ENCODE results near the gene ABHD2. TPM values are rescaled to one million over a fixed set of nuclear protein-coding genes. Genes with fewer than 3 reads are reported as not detected.
"Not testable (repeated sequence)": the region's sequence is repeated elsewhere in the genome, so short reads cannot be mapped to it uniquely, and the experiment has no call there.

ABHD2 gene, protein sequence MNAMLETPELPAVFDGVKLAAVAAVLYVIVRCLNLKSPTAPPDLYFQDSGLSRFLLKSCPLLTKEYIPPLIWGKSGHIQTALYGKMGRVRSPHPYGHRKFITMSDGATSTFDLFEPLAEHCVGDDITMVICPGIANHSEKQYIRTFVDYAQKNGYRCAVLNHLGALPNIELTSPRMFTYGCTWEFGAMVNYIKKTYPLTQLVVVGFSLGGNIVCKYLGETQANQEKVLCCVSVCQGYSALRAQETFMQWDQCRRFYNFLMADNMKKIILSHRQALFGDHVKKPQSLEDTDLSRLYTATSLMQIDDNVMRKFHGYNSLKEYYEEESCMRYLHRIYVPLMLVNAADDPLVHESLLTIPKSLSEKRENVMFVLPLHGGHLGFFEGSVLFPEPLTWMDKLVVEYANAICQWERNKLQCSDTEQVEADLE
- total RNA-seq, result 68.2 TPM
- long read RNA-seq, full-length matches to known transcripts, result 17 of 38 reads
- long read RNA-seq, partial matches to known transcripts, result 0 of 38 reads
- long read RNA-seq, other reads (novel, unspliced or antisense), result 21 of 38 reads

GRCh38 chr15:89087830-89088604 lies at the start of gene ABHD2:
Gene ABHD2 (plus strand): TSS chr15:89088456. CDS start chr15:89116328, 27,872 bp downstream.
- Histone ChIP-seq H3K36me3 (no peaks in the 10 kb centered on the region), H3K4me1 (peaks cover 62% of the 10 kb centered on the region), H3K27me3 (ENCODE audit: low read depth) (no peaks in the 10 kb centered on the region), H3K9me3 (replicated peaks) (no peaks in the 10 kb centered on the region), H3K4me3 (peak within 1 kb of the TSS; percentile 94), H3K27ac (replicated peaks) (peak within 1 kb of the TSS; percentile 95)
- TF ChIP-seq CTCF (IDR thresholded peaks at IDR 0.05; ENCODE audit: borderline replicate concordance), result no peak
- peak; percentile 99 for DNase-seq
- intact Hi-C loops (cut with micrococcal nuclease), result no loop called here

DNA sequence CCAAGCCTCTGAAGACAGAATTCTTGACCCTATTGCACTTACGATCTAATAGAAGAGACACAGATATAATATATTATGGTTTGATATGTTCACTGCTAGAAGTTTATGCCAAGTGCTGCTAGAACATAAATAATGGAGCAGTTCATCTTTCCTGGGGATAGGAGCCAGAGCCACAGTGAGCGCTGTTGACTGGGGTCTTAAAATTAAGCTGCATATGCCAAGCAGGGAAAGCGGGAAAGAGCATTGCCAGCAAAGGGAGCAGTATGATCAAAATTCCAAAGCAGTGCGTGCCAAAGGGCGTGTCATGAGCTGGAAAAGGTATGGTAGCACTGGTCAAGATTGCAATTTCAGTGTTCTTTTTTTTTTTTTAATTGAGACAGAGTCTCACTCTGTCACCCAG lies 49.1 kb upstream of the ABHD2 start:
- H3K4me3 ChIP-seq, result no peak overlapping the region
- DNase-seq, result no peak
- no peaks in the 10 kb centered on the region for H3K9me3 ChIP-seq (replicated peaks)
- H3K36me3 ChIP-seq, result no peaks in the 10 kb centered on the region
- no peaks in the 10 kb centered on the region for H3K27me3 ChIP-seq (ENCODE audit: low read depth)
- TF ChIP-seq CTCF (IDR thresholded peaks at IDR 0.05; ENCODE audit: borderline replicate concordance), result no peak
- intact Hi-C loops (cut with micrococcal nuclease), result no loop called here
- no peaks in the 10 kb centered on the region for H3K4me1 ChIP-seq
- no peak overlapping the region for H3K27ac ChIP-seq (replicated peaks)

- DNase-seq, result no peak
- intact Hi-C loops (cut with micrococcal nuclease), result no loop called here
- Histone ChIP-seq H3K36me3 (no peaks in the 10 kb centered on the region), H3K4me1 (no peaks in the 10 kb centered on the region), H3K27me3 (ENCODE audit: low read depth) (no peaks in the 10 kb centered on the region), H3K27ac (replicated peaks) (no peak overlapping the region), H3K4me3 (no peak overlapping the region), H3K9me3 (replicated peaks) (no peaks in the 10 kb centered on the region)
- no peak for TF ChIP-seq CTCF (IDR thresholded peaks at IDR 0.05; ENCODE audit: borderline replicate concordance)
These were observed 46.7 kb upstream of the ABHD2 start for GRCh38 chr15:89041507-89041906.

GRCh38 chr15:89042387-89042786 lies 45.9 kb upstream of the ABHD2 start:
- H3K36me3 ChIP-seq, result no peaks in the 10 kb centered on the region
- TF ChIP-seq CTCF (IDR thresholded peaks at IDR 0.05; ENCODE audit: borderline replicate concordance), result no peak
- H3K4me3 ChIP-seq, result no peak overlapping the region
- no peaks in the 10 kb centered on the region for H3K4me1 ChIP-seq
- no peaks in the 10 kb centered on the region for H3K27me3 ChIP-seq (ENCODE audit: low read depth)
- intact Hi-C loops (cut with micrococcal nuclease), result no loop called here
- H3K27ac ChIP-seq (replicated peaks), result no peak overlapping the region
- DNase-seq, result no peak
- no peaks in the 10 kb centered on the region for H3K9me3 ChIP-seq (replicated peaks)

DNA sequence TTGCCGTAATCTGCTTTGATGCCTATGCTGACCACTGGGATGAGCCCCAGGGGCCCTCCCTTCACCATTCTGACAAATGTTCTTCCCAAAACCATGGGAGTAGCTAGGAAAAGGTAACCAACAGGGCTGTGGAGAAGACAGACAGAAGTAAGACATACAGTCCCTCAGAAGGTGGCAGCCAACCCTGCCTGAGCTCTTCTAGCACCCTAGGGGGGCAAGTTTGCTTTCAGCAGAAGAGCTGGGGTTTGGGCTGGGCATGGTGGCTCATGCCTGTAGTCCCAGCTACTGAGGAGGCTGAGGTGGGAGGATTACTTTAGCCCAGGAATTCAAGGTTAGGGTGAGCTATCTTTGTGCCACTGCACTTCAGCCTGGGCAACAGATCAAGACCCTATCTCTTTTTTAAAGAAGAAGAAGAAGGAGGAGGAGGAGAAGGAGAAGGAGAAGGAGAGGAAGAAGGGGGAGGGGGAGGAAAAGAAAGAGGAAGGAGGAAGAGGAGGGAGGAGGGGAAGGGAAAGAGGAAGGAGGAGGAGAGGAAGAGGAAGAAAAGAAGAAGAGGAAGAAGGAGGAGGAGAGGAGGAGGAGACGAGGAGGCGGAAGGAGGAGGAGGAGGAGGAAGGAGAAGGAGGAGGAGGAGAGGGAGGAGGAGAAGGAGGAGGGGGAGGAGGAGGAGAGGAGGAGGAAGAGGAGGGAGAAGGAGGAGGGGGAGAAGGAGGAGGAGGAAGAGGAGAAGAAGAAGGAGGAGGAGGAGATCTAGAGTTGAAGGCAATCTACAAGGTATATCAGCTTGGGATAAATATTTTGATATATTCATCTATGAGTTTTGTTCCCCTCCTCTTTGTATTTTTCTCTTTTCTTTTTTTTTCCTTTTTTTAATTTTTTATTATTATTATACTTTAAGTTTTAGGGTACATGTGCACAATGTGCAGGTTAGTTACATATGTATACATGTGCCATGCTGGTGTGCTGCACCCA lies 44.9 kb upstream of the ABHD2 start:
- no peaks in the 10 kb centered on the region for H3K4me1 ChIP-seq
- no peaks in the 10 kb centered on the region for H3K36me3 ChIP-seq
- intact Hi-C loops (cut with micrococcal nuclease), result no loop called here
- no peaks in the 10 kb centered on the region for H3K27me3 ChIP-seq (ENCODE audit: low read depth)
- H3K9me3 ChIP-seq (replicated peaks), result no peaks in the 10 kb centered on the region
- H3K27ac ChIP-seq (replicated peaks), result no peak overlapping the region
- no peak for DNase-seq
- H3K4me3 ChIP-seq, result no peak overlapping the region
- TF ChIP-seq CTCF (IDR thresholded peaks at IDR 0.05; ENCODE audit: borderline replicate concordance), result no peak

DNA sequence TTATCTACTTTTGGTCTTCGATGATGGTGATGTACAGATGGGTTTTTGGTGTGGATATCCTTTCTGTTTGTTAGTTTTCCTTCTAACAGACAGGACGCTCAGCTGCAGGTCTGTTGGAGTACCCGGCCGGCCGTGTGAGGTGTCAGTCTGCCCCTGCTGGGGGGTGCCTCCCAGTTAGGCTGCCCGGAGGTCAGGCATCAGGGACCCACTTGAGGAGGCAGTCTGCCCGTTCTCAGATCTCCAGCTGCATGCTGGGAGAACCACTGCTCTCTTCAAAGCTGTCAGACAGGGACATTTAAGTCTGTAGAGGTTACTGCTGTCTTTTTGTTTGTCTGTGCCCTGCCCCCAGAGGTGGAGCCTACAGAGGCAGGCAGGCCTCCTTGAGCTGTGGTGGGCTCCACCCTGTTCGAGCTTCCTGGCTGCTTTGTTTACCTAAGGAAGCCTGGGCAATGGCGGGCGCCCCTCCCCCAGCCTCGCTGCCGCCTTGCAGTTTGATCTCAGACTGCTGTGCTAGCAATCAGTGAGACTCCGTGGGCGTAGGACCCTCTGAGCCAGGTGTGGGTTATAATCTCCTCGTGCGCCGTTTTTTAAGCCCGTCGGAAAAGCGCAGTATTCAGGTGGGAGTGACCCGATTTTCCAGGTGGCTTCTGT lies 39.1 kb upstream of the ABHD2 start:
- H3K9me3 ChIP-seq (replicated peaks); H3K27me3 ChIP-seq (ENCODE audit: low read depth); H3K4me1 ChIP-seq; H3K27ac ChIP-seq (replicated peaks); intact Hi-C loops (cut with micrococcal nuclease); H3K36me3 ChIP-seq; DNase-seq; H3K4me3 ChIP-seq: not testable (repeated sequence)

Data from left ventricle myocardium inferior (tissue), 1 donor.